DOHH2 (cell line): ENCODE data around the gene CES2.

Experiments
- H3F3A ChIP-seq: fragments of 200-600 bp; sonication (generic), shearing (Covaris generic); 2 replicates; pipeline ENCODE4 v1.6.0; 2016; ENCODE audit warnings: antibody characterized with exemption, mild to moderate bottlenecking; ENCODE audit not compliant: control insufficient read depth, insufficient read depth
- H3K27ac ChIP-seq: fragments of 200-600 bp; sonication (generic); 2 replicates; pipeline ENCODE4 v1.5.1; 2014; ENCODE audit warnings: low read depth, mild to moderate bottlenecking, low read length, moderate library complexity
- H3K27me3 ChIP-seq: fragments of 200-600 bp; sonication (generic); 2 replicates; pipeline ENCODE4 v1.6.1; 2014; ENCODE audit warnings: mild to moderate bottlenecking, low read length, mixed read lengths; ENCODE audit not compliant: control insufficient read depth
- H3K36me3 ChIP-seq: fragments of 200-600 bp; sonication (generic); 2 replicates; pipeline ENCODE4 v1.6.1; 2014; ENCODE audit warnings: mild to moderate bottlenecking, low read length, moderate library complexity, mixed read lengths; ENCODE audit not compliant: control insufficient read depth
- H3K4me1 ChIP-seq: fragments of 200-600 bp; sonication (generic); 2 replicates; pipeline ENCODE4 v1.6.1; 2014; ENCODE audit warnings: mild to moderate bottlenecking, low read length, mixed read lengths; ENCODE audit not compliant: control insufficient read depth
- H3K4me2 ChIP-seq: fragments of 200-600 bp; sonication (generic); 2 replicates; pipeline ENCODE4 v1.6.0; 2014; ENCODE audit warnings: mild to moderate bottlenecking, low read length, moderate library complexity
- H3K4me3 ChIP-seq: fragments of 200-600 bp; sonication (generic); 2 replicates; pipeline ENCODE4 v1.5.1; 2014; ENCODE audit warnings: mild to moderate bottlenecking, low read length, mixed read lengths
- H3K79me2 ChIP-seq: fragments of 200-600 bp; sonication (generic); 2 replicates; pipeline ENCODE4 v1.6.1; 2014; ENCODE audit warnings: mild to moderate bottlenecking, low read length, mixed read lengths; ENCODE audit not compliant: control insufficient read depth
- H3K9me2 ChIP-seq: fragments of 200-600 bp; sonication (generic); replicated peaks from 2 replicates; pipeline ENCODE4 v1.6.1; 2014; ENCODE audit warnings: mild to moderate bottlenecking, low read length, mixed read lengths; ENCODE audit not compliant: control insufficient read depth
- H3K9me3 ChIP-seq: fragments of 200-600 bp; sonication (generic); 2 replicates; pipeline ENCODE4 v1.6.1; 2014; ENCODE audit warnings: antibody characterized with exemption, low read length, mixed read lengths; ENCODE audit not compliant: control insufficient read depth, insufficient read depth
- H4K20me1 ChIP-seq: fragments of 200-600 bp; sonication (generic); 2 replicates; pipeline ENCODE4 v1.6.0; 2014; ENCODE audit warnings: low read depth, mild to moderate bottlenecking, antibody characterized with exemption, low read length, moderate library complexity; ENCODE audit not compliant: control insufficient read depth, insufficient read depth
- CTCF ChIP-seq: fragments of 200-600 bp; sonication (generic); IDR thresholded peaks from one replicate; pipeline ENCODE4 v1.5.1; 2014; ENCODE audit warnings: antibody characterized with exemption, mild to moderate bottlenecking, low read depth, low read length; ENCODE audit not compliant: poor library complexity, severe bottlenecking
- EZH2phosphoT487 ChIP-seq: fragments of 200-600 bp; sonication (generic); IDR thresholded peaks from 2 replicates; pipeline ENCODE4 v1.6.1; 2017; ENCODE audit warnings: borderline replicate concordance, mild to moderate bottlenecking, antibody characterized with exemption, low read length, moderate library complexity, mixed read lengths

The CES2 gene

GRCh38 chr16:66961065-66961744, 25.9 kb downstream of the CES2 start, which contains the start of gene CES3:
TSS of gene CES3 (plus strand) at chr16:66961266. CDS start at chr16:66961308, 42 bp downstream.
- Histone ChIP-seq H3K9me2 (no peaks in the 10 kb centered on the region), H3K27ac (no peak within 1 kb of the TSS), H3K27me3 (peaks cover 4% of the 10 kb centered on the region; the same call in 1 of the 2 replicates), H3K79me2 (no peaks in the 10 kb centered on the region), H3K9me3 (no peaks in the 10 kb centered on the region), H4K20me1 (no peaks in the 10 kb centered on the region), H3F3A (no peaks in the 10 kb centered on the region), H3K4me1 (peaks cover 13% of the 10 kb centered on the region), H3K4me2 (peak within 1 kb of the TSS; percentile 72), H3K4me3 (peak within 1 kb of the TSS; percentile 72), H3K36me3 (no peaks in the 10 kb centered on the region)
- TF ChIP-seq EZH2phosphoT487, result no peak
- TF ChIP-seq CTCF, result peak; percentile 98

GRCh38 chr16:66961914-66962313, 26.6 kb downstream of the CES2 start:
- Histone ChIP-seq H3F3A (no peaks in the 10 kb centered on the region), H3K27me3 (peaks cover 4% of the 10 kb centered on the region; the same call in 1 of the 2 replicates), H3K4me3 (peak overlapping the region; percentile 72), H3K4me2 (peak overlapping the region; percentile 72), H3K27ac (no peak overlapping the region), H4K20me1 (no peaks in the 10 kb centered on the region), H3K9me2 (no peaks in the 10 kb centered on the region), H3K36me3 (no peaks in the 10 kb centered on the region), H3K79me2 (no peaks in the 10 kb centered on the region), H3K4me1 (peaks cover 13% of the 10 kb centered on the region), H3K9me3 (no peaks in the 10 kb centered on the region)
- TF ChIP-seq EZH2phosphoT487 (no peak), CTCF (no peak)

DNA sequence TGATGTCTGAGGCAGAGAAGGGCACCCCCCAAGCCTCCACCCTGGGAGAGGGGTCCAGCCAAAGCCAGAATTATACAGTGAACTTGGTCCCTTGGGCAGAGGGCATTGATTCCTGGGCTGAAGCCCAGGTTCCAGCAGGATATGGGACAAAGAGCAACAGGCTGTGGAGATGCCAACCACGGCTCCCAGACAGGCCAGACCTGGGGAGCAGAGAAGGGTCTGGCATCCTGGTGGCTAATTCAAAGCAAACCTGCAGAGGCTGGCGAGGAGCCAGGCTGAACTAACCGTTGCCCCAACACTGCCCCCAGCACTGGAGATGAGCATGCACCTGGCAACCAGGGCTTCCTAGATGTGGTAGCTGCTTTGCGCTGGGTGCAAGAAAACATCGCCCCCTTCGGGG, 28.7 kb downstream of the CES2 start:
- Histone ChIP-seq H3K4me2 (no peak overlapping the region), H3K27me3 (no peaks in the 10 kb centered on the region), H3F3A (no peaks in the 10 kb centered on the region), H3K4me1 (peaks cover 13% of the 10 kb centered on the region), H3K9me2 (no peaks in the 10 kb centered on the region), H3K4me3 (no peak overlapping the region), H3K79me2 (no peaks in the 10 kb centered on the region), H3K36me3 (no peaks in the 10 kb centered on the region), H3K27ac (no peak overlapping the region), H4K20me1 (no peaks in the 10 kb centered on the region), H3K9me3 (no peaks in the 10 kb centered on the region)
- TF ChIP-seq CTCF, result no peak
- TF ChIP-seq EZH2phosphoT487, result no peak
